ENCODE results near the gene IGLL1. TPM values are rescaled to one million over a fixed set of nuclear protein-coding genes. Genes with fewer than 3 reads are reported as not detected.

The IGLL1 gene
- total and polyA plus RNA-seq, 4 donors = 17.4 TPM; not detected in 3

GRCh38 chr22:23591846-23592245, 11.8 kb upstream of the IGLL1 start:
- Histone ChIP-seq H3K4me1 (ENCODE audit: control insufficient read depth in 4 of 4, insufficient read depth in 4 of 4, low read length in 3 of 4) (no peaks in the 10 kb centered on the region), H3K4me3 (ENCODE audit: low read depth in 1 of 3, low read length in 3 of 3) (no peak overlapping the region), H3K27me3 (ENCODE audit: control insufficient read depth in 4 of 4, insufficient read depth in 4 of 4, low read length in 3 of 4) (no peaks in the 10 kb centered on the region), H3K36me3 (ENCODE audit: control insufficient read depth in 4 of 4, insufficient read depth in 3 of 4, low read depth in 1 of 4, low read length in 3 of 4) (no peaks in the 10 kb centered on the region), H3K27ac (ENCODE audit: low read depth in 1 of 2, low read length in 2 of 2) (no peak overlapping the region), H3K9me3 (ENCODE audit: control insufficient read depth in 4 of 4, low read length in 3 of 4) (no peaks in the 10 kb centered on the region), H3K9ac (ENCODE audit: low read depth in 1 of 2, low read length in 2 of 2) (no peak overlapping the region)
- WGBS = 83% methylated on average over 7 of the region's 7 CpGs
- no peak for TF ChIP-seq JUND (IDR thresholded peaks at IDR 0.05)
- no peak for TF ChIP-seq FOXA2 (IDR thresholded peaks at IDR 0.05)
- no peak for TF ChIP-seq RXRA (IDR thresholded peaks at IDR 0.05)
- TF ChIP-seq GABPA (IDR thresholded peaks at IDR 0.05 in 1 of 2, conservative IDR thresholded peaks at IDR 0.05 in 1 of 2) = no peak
- no peak for TF ChIP-seq SP1 (IDR thresholded peaks at IDR 0.05)
- no peak for TF ChIP-seq HNF4A (conservative IDR thresholded peaks at IDR 0.05)
- TF ChIP-seq, protein P1, sequence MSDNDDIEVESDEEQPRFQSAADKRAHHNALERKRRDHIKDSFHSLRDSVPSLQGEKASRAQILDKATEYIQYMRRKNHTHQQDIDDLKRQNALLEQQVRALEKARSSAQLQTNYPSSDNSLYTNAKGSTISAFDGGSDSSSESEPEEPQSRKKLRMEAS (IDR thresholded peaks at IDR 0.05) = no peak
- TF ChIP-seq TAF1 (conservative IDR thresholded peaks at IDR 0.05) = no peak
- TF ChIP-seq REST (IDR thresholded peaks at IDR 0.05) = no peak
- TF ChIP-seq, protein P2, sequence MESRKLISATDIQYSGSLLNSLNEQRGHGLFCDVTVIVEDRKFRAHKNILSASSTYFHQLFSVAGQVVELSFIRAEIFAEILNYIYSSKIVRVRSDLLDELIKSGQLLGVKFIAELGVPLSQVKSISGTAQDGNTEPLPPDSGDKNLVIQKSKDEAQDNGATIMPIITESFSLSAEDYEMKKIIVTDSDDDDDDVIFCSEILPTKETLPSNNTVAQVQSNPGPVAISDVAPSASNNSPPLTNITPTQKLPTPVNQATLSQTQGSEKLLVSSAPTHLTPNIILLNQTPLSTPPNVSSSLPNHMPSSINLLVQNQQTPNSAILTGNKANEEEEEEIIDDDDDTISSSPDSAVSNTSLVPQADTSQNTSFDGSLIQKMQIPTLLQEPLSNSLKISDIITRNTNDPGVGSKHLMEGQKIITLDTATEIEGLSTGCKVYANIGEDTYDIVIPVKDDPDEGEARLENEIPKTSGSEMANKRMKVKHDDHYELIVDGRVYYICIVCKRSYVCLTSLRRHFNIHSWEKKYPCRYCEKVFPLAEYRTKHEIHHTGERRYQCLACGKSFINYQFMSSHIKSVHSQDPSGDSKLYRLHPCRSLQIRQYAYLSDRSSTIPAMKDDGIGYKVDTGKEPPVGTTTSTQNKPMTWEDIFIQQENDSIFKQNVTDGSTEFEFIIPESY (IDR thresholded peaks at IDR 0.05) = no peak
- DNase-seq (ENCODE audit: low spot score) = no peak

- Histone ChIP-seq H3K9ac (ENCODE audit: low read depth in 1 of 2, low read length in 2 of 2) (no peak overlapping the region), H3K9me3 (ENCODE audit: control insufficient read depth in 4 of 4, low read length in 3 of 4) (no peaks in the 10 kb centered on the region), H3K36me3 (ENCODE audit: control insufficient read depth in 4 of 4, insufficient read depth in 3 of 4, low read depth in 1 of 4, low read length in 3 of 4) (no peaks in the 10 kb centered on the region), H3K4me1 (ENCODE audit: control insufficient read depth in 4 of 4, insufficient read depth in 4 of 4, low read length in 3 of 4) (no peaks in the 10 kb centered on the region), H3K27me3 (ENCODE audit: control insufficient read depth in 4 of 4, insufficient read depth in 4 of 4, low read length in 3 of 4) (no peaks in the 10 kb centered on the region), H3K27ac (ENCODE audit: low read depth in 1 of 2, low read length in 2 of 2) (no peak overlapping the region), H3K4me3 (ENCODE audit: low read depth in 1 of 3, low read length in 3 of 3) (no peak overlapping the region)
- DNase-seq (ENCODE audit: low spot score) = peak; percentile 76
- TF ChIP-seq, protein P3, sequence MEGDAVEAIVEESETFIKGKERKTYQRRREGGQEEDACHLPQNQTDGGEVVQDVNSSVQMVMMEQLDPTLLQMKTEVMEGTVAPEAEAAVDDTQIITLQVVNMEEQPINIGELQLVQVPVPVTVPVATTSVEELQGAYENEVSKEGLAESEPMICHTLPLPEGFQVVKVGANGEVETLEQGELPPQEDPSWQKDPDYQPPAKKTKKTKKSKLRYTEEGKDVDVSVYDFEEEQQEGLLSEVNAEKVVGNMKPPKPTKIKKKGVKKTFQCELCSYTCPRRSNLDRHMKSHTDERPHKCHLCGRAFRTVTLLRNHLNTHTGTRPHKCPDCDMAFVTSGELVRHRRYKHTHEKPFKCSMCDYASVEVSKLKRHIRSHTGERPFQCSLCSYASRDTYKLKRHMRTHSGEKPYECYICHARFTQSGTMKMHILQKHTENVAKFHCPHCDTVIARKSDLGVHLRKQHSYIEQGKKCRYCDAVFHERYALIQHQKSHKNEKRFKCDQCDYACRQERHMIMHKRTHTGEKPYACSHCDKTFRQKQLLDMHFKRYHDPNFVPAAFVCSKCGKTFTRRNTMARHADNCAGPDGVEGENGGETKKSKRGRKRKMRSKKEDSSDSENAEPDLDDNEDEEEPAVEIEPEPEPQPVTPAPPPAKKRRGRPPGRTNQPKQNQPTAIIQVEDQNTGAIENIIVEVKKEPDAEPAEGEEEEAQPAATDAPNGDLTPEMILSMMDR (IDR thresholded peaks at IDR 0.05; ENCODE audit: low read depth, low read length, missing input control) = peak; percentile 72
- TF ChIP-seq RAD21 (IDR thresholded peaks at IDR 0.05) (peak; percentile 79 to 93), GABPA (IDR thresholded peaks at IDR 0.05 in 1 of 2, conservative IDR thresholded peaks at IDR 0.05 in 1 of 2) (no peak), TAF1 (conservative IDR thresholded peaks at IDR 0.05) (no peak)
- TF ChIP-seq, protein P2 (IDR thresholded peaks at IDR 0.05) = no peak
- 43% methylated on average over 11 of the region's 11 CpGs for WGBS
Measured at GRCh38 chr22:23591201-23591791, 11.2 kb upstream of the IGLL1 start.

All from liver (tissue), 9 donors.